ENCODE measurements around the gene ERCC8.
"Not testable (repeated sequence)": the region's sequence is repeated elsewhere in the genome, so short reads cannot be mapped to it uniquely, and the experiment has no call there.

ERCC8 gene, protein sequence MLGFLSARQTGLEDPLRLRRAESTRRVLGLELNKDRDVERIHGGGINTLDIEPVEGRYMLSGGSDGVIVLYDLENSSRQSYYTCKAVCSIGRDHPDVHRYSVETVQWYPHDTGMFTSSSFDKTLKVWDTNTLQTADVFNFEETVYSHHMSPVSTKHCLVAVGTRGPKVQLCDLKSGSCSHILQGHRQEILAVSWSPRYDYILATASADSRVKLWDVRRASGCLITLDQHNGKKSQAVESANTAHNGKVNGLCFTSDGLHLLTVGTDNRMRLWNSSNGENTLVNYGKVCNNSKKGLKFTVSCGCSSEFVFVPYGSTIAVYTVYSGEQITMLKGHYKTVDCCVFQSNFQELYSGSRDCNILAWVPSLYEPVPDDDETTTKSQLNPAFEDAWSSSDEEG

DNA sequence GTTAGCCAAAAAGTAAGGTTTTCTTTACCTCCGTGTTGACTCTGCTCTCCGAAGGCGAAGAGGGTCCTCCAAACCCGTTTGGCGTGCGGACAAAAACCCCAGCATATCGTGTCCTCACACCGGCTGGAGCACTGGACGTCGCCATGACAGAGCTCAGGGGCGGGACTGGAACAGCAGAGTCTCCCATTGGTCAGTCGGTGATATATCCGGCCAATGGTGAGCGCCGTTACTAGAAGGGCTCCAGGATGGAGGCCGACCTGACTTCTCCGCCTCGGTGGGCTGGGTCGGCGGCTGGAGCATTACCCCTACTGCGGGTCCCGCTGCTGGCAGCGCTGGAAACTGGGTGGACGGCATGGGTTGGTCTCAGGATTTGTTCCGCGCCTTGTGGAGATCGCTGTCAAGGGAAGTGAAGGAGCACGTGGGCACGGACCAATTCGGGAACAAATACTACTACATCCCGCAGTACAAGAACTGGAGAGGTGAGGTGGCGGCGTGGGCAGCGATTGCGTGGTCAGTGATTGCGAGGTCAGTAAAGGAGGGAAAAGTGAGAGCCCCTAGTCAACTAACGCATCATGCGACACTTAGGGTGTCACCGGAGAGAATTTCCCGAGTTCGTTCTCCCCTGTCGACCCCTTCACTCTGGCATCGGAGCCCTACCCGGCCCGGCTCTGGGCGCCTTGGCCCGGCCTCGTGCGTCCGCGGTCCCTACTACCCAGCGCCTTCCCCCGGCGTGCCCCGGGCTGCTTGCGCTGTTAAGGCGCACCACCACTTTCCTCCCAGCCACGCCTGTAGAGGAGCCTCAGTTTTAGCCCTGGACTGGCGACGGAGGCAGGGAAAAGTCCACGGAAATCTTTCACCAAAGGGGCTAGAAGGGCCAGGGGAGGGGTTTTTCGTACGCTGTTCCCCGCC, at the start of gene ERCC8, which contains the start of gene NDUFAF2:
ERCC8 (minus strand) TSS at position 167 of the 909 bp plus-strand sequence; CDS start at position 105, 62 bp downstream.
NDUFAF2 (plus strand) TSS at position 302 of the 909 bp plus-strand sequence; CDS start at position 353, 51 bp downstream.
- DNase-seq (ENCODE audit: low read depth in 2 of 3, low spot score in 1 of 3), result peak; percentile 79 to 82 (median 80)

DNA sequence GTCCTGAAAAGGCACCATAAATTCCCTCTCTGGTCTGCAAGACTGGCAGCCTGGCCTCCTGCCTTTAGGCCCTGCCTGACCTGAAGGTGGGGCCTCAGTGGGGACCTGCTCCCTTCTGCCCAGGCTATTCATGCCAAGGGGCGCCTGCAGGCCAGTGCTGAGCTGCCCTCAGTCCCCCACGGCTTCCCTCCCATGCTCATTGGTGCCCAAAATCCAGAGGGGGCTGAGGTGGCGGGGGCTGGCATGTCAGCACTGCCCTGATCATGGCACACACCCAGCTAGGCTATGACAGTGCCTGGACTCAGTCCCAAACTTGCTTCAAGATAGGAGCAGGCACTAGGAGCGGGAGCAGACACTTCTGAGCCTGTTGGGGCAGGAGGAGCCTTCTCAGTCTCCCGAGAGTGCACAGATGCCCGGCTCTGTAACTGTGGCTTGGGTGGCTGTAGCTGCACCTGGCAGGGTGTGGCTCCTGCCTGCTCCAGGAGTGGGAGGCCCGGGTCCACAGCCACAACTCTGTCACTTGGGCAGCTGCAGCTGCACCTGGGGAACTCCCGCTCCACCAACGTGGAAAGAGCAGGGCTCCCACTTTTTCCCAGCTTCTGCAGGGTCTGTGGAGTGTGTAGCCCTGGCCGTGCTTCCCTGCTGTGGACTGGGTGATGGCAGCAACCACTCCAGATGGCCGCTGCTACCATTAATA, 49.2 kb upstream of the ERCC8 start:
- no peak for DNase-seq (ENCODE audit: low read depth in 2 of 3, low spot score in 1 of 3)

DNA sequence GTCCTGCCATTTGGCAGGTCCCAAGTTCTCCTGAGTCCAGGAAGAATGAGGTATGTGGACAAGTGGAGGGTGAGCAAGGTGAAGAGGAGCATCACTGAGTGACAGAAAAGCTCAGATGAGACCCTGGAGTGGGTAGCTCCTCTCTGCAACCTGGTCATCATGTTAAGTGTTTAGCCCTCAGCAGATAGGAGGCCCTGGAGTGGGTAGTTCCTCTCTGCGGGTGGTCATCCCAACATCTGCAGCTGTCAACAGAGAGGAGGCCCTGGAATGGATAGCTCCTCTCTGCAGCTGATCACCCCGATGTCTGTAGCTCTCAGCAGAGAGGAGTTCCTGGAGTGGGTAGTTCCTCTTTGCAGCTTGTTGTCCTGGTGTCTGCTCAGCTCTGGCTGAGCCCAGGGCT, 48.6 kb upstream of the ERCC8 start:
- DNase-seq (ENCODE audit: low read depth in 2 of 3, low spot score in 1 of 3), result no peak

DNA sequence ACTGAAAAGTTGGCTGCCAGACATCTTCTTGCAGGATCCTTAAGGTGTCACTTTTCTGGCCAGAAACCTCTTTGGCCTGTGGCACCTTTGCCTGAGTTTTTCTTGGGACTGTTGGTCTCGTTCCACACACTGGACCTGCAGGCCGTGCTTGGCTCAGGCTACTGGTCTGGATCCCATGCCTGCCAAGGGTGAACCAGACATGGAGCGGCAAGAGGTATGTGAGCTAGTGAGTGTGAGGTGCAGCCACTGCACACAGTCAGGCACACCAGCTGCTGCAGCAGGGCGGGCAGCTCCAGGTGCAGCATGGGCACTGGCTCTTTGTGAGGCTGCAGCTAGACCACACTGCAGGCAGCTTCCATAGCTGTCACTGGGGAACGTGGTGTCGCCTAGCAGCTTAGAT, 48.0 kb upstream of the ERCC8 start:
- DNase-seq (ENCODE audit: low read depth in 2 of 3, low spot score in 1 of 3), result no peak

DNA sequence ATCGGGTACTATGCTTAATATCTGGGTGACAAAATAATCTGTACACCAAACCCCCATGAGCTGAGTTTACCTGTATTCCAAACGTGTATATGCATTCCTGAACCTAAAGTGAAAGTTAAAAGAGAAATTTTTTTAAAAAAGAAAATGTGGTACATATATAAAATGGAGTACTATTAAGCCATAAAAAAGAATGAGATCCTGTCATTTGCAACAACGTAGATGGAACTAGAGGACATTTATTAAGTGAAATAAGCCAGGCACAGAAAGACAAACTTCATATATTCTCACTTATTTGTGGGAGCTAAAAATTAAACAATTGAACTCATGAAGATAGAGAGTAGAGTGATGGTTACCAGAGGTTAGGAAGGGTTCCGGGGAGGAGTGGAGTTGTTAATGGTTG, 44.9 kb upstream of the ERCC8 start:
- no peak for DNase-seq (ENCODE audit: low read depth in 2 of 3, low spot score in 1 of 3)

DNA sequence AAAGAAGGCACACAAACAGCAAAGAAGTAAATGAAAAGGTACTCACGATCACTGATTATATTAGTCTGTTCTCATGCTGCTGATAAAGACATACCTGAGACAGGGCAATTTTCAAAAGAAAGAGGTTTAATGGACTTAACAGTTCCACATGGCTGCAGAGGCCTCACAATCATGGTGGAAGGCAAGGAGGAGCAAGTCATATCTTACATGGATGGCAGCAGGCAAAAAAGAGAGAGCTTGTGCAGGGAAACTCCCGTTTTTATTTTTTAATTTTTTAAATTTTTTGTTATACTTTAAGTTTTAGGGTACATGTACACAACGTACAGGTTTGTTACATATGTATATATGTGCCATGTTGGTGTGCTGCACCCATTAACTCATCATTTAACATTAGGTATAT, 37.3 kb upstream of the ERCC8 start:
- not testable (repeated sequence) for DNase-seq (ENCODE audit: low read depth in 2 of 3, low spot score in 1 of 3)

DNA sequence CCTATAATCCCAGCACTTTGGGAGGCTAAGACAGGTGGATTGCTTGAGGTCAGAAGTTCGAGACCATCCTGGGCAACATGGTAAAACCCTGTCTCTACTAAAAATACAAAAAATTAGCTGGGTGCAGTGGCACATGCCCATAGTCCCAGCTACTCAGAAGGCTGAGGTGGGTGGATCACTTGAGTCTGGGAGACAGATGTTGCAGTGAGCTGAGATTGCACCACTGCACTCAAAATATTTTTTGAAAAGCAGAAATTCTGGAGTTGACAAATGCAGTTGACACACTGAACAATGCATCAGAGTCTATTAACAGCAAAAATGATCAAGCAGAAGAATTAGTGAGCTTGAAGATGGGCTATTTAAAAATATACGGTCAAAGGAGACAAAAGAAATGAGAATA, 35.6 kb upstream of the ERCC8 start:
- no peak for DNase-seq (ENCODE audit: low read depth in 2 of 3, low spot score in 1 of 3)

DNA sequence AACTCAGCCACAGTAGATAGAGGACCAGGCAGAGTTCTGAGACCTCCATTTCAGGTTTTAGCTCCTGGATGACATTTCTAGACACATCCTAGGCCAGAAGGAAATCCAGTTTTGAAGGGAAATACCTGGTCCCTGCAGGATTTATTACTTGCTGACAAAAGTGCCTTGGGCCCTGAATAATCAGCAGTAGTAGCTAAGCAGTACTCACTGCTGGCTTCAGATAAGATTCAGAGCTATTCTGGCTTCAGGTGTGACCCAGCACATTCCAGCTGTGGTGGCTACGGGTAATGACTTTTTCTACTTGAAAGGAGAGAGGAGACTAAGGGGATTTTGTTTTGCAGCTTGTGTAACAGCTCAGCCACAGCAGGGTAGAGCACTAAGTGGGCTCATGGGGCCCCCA, 34.1 kb upstream of the ERCC8 start:
- no peak for DNase-seq (ENCODE audit: low read depth in 2 of 3, low spot score in 1 of 3)

DNA sequence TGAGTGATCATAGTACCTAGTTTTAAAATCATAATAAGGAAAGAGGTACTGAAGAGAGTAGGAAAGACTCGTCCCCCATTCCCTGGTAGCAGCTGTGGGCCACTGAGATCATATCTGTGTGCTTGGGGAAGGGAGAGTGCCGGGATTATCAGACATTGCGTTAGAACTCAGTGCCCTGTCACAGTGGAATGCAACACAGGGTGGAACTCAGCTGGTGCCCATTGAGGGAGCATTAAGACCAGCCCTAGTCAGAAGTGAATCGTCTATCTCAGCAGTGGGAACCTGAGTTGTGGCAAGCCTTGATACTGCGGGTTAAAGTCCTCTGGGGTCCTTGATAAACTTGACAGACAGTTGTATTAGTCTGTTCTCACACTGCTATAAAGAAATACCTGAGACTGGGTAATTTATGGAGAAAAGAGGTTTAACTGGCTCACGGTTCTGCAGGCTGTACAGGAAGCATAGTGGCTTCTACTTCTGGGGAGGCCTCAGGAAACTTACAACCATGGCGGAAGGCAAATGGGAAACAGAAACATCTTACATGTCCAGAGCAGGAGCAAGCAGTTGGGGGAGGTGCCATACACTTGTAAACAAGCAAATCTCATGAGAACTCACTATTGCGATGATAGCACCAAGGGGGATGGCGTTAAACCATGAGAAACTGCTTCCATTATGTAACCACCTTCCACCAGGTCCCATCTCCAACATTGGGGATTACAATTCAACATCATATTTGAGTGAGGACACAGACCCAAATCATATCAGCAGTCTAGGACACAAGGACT, 33.3 kb upstream of the ERCC8 start:
- no peak for DNase-seq (ENCODE audit: low read depth in 2 of 3, low spot score in 1 of 3)

DNA sequence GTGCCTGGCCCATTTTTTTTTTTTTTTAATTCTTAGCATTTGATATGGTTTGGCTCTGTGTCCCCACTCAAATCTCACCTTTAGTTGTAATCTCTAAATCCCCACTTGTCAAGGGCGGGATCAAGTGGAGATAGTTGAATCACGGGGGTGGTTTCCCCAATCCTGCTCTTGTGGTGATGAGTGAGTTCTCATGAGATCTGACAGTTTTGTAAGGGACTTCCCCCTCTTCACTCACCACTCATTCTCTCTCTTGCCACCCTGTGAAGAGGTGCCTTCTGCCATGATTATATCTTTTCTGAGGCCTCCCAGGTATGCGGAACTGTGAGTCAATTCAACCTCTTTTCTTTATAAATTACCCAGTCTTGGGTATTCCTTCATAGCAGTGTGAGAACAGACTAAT, 27.4 kb upstream of the ERCC8 start:
- DNase-seq (ENCODE audit: low read depth in 2 of 3, low spot score in 1 of 3), result peak; percentile 27 to 52 (median 37)

DNA sequence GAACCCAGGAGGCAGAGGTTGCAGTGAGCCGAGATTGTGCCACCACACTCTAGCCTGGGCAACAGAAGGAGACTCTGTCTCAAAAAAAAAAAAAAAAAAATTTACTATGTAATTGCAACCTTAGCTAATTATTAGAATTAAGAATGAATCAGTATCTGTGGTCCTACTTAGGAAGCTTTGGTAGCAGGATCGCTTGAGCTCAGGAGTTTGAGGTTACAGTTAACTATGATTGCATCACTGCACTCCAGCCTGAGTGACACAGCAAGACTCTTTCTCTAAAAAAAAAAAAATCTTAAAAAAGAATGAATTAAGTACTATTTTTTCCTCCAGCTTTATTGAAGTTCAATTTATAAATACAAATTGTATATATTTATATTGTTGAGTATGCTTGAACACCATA, 16.8 kb upstream of the ERCC8 start:
- no peak for DNase-seq (ENCODE audit: low read depth in 2 of 3, low spot score in 1 of 3)

DNA sequence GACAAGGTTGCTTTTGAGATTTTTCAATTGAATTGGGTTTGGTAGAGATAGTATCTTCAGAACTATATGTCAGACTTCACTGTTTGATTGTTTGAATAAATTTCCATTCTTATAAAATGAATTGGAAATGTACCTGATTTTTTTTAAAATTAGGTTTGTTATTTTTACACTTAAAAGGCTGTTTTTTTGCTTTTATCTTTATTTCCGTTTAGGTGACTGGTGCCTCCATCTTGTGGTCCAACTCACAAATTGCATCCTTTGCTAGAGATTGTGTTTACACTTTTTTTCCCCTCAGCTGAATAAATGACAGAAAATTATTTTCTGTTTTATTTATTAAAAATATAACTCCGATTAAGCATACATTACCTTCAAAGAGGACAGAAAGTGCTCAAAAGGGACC, 15.7 kb upstream of the ERCC8 start:
- DNase-seq (ENCODE audit: low read depth in 2 of 3, low spot score in 1 of 3), result no peak

DNA sequence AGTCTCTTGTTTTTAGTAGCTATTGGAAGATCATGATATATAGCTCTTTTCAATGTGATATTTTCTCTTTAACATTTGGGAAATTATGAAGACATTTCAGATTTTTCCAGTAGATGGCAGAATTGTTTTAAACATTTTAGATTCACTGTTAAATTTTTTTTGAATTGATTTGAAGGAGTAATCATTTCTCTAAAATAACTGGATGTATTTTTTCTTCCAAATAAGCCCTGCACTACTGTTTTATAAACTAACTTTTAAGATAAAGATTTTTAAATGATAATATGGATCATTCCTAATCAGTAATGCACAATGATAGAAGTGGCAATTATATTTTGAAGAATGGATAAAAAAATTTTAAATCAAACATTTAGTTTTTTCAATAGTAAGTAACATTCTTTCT, 14.3 kb upstream of the ERCC8 start:
- no peak for DNase-seq (ENCODE audit: low read depth in 2 of 3, low spot score in 1 of 3)

DNA sequence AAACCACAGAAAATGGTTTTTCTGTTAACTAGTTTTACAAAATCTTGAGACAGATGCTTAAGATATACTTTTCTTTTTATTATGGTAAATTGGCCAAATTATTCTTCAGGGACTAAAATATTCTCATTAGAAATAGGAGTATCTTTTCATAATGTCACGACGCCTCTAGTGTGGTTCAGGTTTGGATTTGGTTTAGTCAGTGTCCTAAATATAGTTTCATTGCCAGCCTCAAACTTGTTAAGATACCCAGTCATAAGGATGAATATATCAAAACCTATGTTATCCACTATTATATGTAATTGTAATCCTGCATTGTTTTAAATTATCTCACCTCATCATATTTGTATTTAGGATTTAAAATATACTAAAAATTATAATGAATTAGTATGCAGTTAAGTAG, 13.8 kb upstream of the ERCC8 start:
- DNase-seq (ENCODE audit: low read depth in 2 of 3, low spot score in 1 of 3), result no peak

DNA sequence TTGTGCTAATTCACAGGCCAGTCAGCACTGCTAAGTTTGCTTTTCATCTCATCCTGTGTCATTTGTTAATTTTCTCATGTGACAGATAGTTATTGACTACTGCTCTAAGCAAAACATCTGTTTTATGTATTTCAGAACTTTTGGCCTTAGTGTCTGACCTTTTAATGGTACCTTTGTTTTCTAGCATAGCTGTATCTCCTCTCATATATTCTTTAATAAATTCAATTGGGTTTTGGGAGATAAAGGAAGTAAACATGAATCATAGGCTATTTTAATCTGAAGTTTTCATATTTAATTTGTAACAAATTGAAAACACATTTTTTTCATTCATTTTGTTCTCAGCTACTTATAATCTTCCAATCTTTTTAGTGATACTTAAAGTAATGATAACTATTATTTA, 13.2 kb upstream of the ERCC8 start:
- no peak for DNase-seq (ENCODE audit: low read depth in 2 of 3, low spot score in 1 of 3)

DNA sequence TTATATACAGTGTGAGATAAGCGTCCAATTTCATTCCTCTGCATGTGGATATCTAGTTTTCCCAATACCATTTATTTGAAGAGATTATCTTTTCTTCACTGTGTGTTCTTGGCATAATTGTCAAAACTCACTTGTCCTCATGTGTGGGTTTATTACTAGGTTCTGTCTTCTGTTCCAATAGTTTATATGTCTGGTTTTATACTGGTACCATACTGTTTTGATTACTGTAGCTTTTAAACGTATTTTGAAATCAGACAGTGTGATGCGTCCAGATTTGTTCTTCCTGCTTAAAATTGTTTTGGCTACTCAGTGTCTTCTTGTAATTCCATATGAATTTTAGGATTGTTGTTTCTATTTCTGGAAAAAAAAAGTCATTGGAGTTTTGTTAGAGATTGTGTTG, 10.4 kb upstream of the ERCC8 start:
- no peak for DNase-seq (ENCODE audit: low read depth in 2 of 3, low spot score in 1 of 3)

DNA sequence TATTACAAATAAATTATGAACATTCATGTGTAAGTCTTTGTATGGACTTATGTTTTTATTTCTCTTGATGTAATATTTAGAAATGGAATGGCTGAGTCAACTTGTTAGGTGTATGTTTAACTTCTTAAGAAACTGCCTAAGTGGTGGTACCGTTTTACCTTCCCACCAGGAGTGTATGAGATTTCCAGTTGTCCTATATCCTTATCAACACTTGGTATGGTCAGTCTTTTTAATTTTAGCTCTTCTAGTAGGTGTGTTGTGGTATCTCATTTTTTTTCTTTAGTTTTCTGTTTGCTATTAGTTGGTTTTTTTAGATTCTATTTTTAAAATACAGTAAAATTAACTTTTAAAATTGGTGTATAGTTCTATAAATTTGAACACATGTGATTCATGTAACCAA, 3.9 kb upstream of the ERCC8 start:
- DNase-seq (ENCODE audit: low read depth in 2 of 3, low spot score in 1 of 3), result no peak

DNA sequence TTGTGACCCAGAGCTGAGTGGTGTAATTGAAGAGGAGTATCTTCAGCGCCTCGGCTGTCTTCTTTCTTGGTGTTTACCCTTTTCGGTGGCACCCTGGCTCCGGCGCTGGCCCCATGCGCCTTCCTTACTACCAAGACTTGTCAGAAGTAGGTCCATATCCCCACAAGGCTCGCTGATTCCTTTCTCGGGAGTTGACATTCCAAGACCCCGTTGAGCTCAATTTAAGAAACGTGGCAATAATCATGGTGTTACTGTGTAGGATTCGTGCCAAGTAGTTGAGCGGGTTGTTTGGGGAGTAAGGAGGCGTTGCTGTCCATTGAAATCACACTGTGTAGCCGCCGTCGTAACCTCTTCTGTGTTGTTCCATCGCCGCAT, 930 bp upstream of the ERCC8 start:
- peak in 1 of 3 donors; percentile 7 for DNase-seq (ENCODE audit: low read depth in 2 of 3, low spot score in 1 of 3)

DNA sequence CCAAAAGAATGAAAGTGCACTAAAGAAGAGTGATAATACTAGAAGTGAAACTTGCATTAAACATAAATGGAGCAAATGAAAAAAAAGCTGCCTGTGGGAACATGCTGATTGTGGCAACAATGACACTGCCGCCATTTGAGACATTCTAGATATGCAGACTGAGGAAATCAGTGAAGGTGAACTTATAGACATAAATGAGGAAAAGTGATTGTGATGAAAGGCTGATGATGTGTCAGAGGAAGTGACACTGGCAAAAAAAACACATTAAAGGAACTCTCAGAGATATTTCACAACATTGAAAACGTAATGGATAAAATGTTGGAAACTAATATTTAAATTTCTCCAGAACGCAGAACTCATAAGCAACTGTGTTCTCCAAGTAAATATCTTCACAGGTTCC, 1.2 kb downstream of the ERCC8 start:
- no peak for DNase-seq (ENCODE audit: low read depth in 2 of 3, low spot score in 1 of 3)

DNA sequence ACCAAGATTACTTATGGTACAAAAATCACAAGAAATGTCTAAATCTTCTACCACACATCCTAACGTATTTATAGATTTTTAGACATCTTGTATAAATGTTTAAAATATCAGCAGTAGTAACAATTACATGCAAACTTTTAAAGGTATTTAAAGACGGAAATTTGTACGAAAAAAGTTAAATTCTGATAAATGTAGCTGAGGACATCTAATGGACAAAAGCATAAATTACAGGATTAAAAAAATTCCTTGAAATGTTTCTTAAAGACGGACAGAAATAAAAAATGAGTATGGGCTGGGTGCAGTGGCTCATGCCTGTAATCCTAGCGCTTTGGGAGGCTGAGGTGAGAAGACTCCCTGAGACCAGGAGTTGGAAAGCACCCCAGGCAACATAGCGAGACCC, 15.8 kb downstream of the ERCC8 start:
- no peak for DNase-seq (ENCODE audit: low read depth in 2 of 3, low spot score in 1 of 3)

DNA sequence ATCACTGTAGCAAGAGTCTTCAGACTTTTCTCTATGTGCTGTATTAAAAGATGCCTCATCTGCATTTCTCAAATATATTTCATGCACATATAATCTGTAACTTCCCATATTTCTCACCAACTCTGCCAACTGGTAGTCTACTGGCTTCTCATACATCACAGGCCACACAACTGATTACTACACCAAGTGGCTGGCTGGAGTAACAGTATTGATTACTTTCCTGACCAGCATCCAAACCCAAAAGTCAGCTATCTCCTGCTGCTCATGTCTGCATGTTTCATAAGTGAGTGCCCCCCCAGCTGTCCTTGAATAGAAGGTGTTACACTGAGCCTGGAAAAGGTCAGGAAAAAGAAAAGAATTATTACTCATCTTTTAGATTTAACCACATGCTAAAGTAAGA, 17.4 kb downstream of the ERCC8 start:
- DNase-seq (ENCODE audit: low read depth in 2 of 3, low spot score in 1 of 3), result no peak

Measured in stimulated activated CD4-positive, alpha-beta T cell treated with anti-CD3 and anti-CD28 coated beads, Interleukin-12 subunit alpha, Interleukin-12 subunit beta, amount 100 ng/mL, for 48 hours (primary cell).